Right lobe of liver (tissue), 6 donors: ENCODE results near the gene FRMPD4. TPM values are rescaled to one million over a fixed set of nuclear protein-coding genes. Genes with fewer than 3 reads are reported as not detected.

Experiments
- ATAC-seq, 4 donors: fragments of 200-7000 bp; cut with Tn5 transposase; one replicate each; pipeline ENCODE4 v1.9.1; 2020; ENCODE audit warnings: mild to moderate bottlenecking in 4 of 4, moderate library complexity in 4 of 4
- DNase-seq, 3 donors: peaks; one replicate each; pipeline ENCODE4 v3.0.0-alpha.2; 2020
- H3K27ac ChIP-seq, 3 donors: fragments of 200-600 bp; one replicate each; pipeline ENCODE4 v1.8.0; 2022
- H3K27me3 ChIP-seq, 2 donors: fragments of 200-600 bp; one replicate each; pipeline ENCODE4 v1.8.0; 2022
- H3K36me3 ChIP-seq, 4 donors: fragments of 200-600 bp; sonication (generic) in 1 of 4; one replicate each; pipeline versions ENCODE4 v1.5.1 to v1.8.0; 2017 to 2022; ENCODE audit warnings: control low read depth in 1 of 4
- H3K4me1 ChIP-seq, 4 donors: fragments of 200-600 bp; sonication (generic) in 1 of 4; one replicate each; pipeline versions ENCODE4 v1.5.1 to v1.8.0; 2017 to 2022; ENCODE audit warnings: control low read depth in 1 of 4
- H3K4me3 ChIP-seq, 3 donors: fragments of 200-600 bp; one replicate each; pipeline ENCODE4 v1.8.0; 2022
- H3K9me3 ChIP-seq, 4 donors: fragments of 200-600 bp; sonication (generic) in 1 of 4; one replicate each; pipeline versions ENCODE4 v1.5.1 to v1.8.0; 2017 to 2022; ENCODE audit warnings: control low read depth in 1 of 4
- POLR2A ChIP-seq: fragments of 450-650 bp; IDR thresholded peaks from one replicate; pipeline ENCODE4 v1.6.1; 2017; ENCODE audit warnings: antibody characterized with exemption, mild to moderate bottlenecking
- WGBS: methylation state at CpG from one replicate; pipeline ENCODE4 v1.1.6; 2018; ENCODE audit warnings: low coverage, low lambda C conversion rate; ENCODE audit not compliant: insufficient coverage; ENCODE audit errors: missing lambda C conversion rate; 5-methylcytosine and 5-hydroxymethylcytosine counted together
- intact Hi-C, 2 donors: fragments of 100-400 bp; cut with DNase I; formaldehyde crosslinking; loops; one replicate each; pipeline versions ENCODE4 v1.11.2 to v1.14.1; 2022
- total RNA-seq, 6 experiments: library from RNA; depleted of rRNA in 2 of 6; stranded (reverse); fragments of >200 nt in 2 of 6; fragmentation: NEBNext Ultra II Directional in 3 of 6; extraction: Animal tissue kit (Norgen Biotek cat#: 25700) in 3 of 6; gene quantifications; one replicate each; pipeline versions ENCODE4 v1.1.0 to v1.2.4, GENCODE V29; 2016 to 2023
- TF ChIP-seq, protein P1 (sequence below), 4 donors: fragments of 200-600 bp in 3 of 4; fragments of 450-650 bp in 1 of 4; IDR thresholded peaks; one replicate each; pipeline versions ENCODE4 v1.5.1 to v1.8.0; 2016 to 2022; ENCODE audit warnings: antibody characterized with exemption in 4 of 4, mild to moderate bottlenecking in 2 of 4
- donor health status: DM: no; HTN: yes; CAD: no.
- donor health status: DM: no; HTN: no; CAD: no.
- donor health status: DM: no; HTN: no; CAD: no.
- donor health status: DM: no; HTN: yes; CAD: no.
- donor health status: DM: no; HTN: yes; CAD: no.

The FRMPD4 gene
- total RNA-seq, 6 experiments from 2014 or later, result 0.05 to 0.12 (median 0.06) TPM; not detected in 3

DNA sequence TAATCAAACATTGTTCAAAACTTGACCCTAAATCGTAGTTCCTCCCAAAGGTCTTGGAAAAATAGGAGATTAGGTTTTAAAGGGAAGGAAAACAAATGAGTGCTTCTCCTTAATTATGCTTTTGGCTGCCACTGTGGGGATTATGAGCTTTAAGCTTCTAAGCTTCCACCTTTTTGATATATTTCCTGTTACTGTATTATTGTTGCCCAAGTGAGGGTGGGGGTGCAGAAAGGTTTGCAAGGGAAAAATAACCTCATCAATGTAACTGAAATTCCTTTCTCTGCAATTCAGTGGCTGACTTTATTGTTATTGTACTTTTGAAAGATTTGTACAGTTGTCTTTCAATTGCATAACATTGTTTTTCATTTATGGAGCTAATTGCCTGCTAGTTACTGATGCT is 285.1 kb downstream of the FRMPD4 start:
- Histone ChIP-seq H3K27ac (no peak overlapping the region), H3K9me3 (no peaks in the 10 kb centered on the region), H3K4me3 (no peak overlapping the region), H3K27me3 (peaks cover 0 to 3% of the 10 kb centered on the region in 2 donors), H3K4me1 (no peaks in the 10 kb centered on the region), H3K36me3 (no peaks in the 10 kb centered on the region)
- no peak for DNase-seq
- intact Hi-C loops, result no loop called here
- no peak for ATAC-seq
- TF ChIP-seq POLR2A, result no peak
- TF ChIP-seq, protein P1, sequence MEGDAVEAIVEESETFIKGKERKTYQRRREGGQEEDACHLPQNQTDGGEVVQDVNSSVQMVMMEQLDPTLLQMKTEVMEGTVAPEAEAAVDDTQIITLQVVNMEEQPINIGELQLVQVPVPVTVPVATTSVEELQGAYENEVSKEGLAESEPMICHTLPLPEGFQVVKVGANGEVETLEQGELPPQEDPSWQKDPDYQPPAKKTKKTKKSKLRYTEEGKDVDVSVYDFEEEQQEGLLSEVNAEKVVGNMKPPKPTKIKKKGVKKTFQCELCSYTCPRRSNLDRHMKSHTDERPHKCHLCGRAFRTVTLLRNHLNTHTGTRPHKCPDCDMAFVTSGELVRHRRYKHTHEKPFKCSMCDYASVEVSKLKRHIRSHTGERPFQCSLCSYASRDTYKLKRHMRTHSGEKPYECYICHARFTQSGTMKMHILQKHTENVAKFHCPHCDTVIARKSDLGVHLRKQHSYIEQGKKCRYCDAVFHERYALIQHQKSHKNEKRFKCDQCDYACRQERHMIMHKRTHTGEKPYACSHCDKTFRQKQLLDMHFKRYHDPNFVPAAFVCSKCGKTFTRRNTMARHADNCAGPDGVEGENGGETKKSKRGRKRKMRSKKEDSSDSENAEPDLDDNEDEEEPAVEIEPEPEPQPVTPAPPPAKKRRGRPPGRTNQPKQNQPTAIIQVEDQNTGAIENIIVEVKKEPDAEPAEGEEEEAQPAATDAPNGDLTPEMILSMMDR (IDR thresholded peaks at IDR 0.05), result no peak
- 18% methylated on average over 1 of the region's 1 CpG for WGBS

DNA sequence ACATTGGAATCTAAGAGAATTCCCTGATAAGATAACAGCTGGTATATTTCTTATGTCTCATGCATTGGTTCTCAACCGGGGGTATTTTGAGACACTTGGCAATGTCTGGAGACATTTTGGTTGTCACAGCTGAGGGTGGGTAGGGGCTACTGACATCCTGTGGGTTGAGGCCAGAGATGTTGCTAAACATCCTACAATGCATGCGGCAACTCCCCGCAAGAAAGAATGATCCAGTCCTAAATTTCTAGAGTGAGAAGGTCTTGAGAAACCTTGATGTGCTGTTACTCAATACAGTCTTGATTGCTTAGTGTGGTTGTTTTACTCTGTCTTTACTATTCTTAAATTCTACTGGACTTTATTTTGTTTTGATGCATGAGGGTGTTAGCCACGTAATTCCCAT is 287.2 kb downstream of the FRMPD4 start:
- Histone ChIP-seq H3K4me1 (no peaks in the 10 kb centered on the region), H3K27me3 (peaks cover 0 to 7% of the 10 kb centered on the region in 2 donors), H3K36me3 (no peaks in the 10 kb centered on the region), H3K9me3 (no peaks in the 10 kb centered on the region), H3K4me3 (no peak overlapping the region), H3K27ac (no peak overlapping the region)
- no peak for TF ChIP-seq POLR2A
- TF ChIP-seq, protein P1 (IDR thresholded peaks at IDR 0.05), result no peak
- WGBS, result 54% methylated on average over 3 of the region's 4 CpGs
- intact Hi-C loops, result no loop called here
- ATAC-seq, result no peak
- no peak for DNase-seq

DNA sequence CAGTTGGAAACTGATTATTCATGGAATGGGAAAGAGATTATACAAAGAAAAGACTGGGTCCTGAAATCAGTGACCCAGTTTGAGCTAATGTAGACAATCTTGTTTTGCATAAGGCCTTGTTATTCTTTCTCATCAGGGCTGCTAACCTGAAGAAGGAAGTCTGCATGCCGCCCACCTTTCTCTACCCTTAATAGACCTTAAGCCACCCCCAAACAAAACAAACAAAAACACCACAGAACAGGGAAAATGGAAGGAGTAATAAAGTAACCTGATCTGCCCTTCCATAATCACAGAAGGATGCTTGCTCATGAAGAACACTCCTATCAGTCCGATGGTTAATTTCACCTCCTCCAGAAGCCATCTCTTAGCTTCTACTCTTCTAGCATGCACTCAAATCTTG is 288.1 kb downstream of the FRMPD4 start:
- TF ChIP-seq POLR2A, result no peak
- TF ChIP-seq, protein P1 (IDR thresholded peaks at IDR 0.05), result no peak
- no peaks in the 10 kb centered on the region for H3K9me3 ChIP-seq
- peaks cover 0 to 7% of the 10 kb centered on the region in 2 donors for H3K27me3 ChIP-seq
- intact Hi-C loops, result no loop called here
- no peak overlapping the region for H3K27ac ChIP-seq
- no peaks in the 10 kb centered on the region for H3K4me1 ChIP-seq
- 53% methylated on average over 2 of the region's 2 CpGs for WGBS
- ATAC-seq (no peak), DNase-seq (no peak)
- no peaks in the 10 kb centered on the region for H3K36me3 ChIP-seq
- no peak overlapping the region for H3K4me3 ChIP-seq

DNA sequence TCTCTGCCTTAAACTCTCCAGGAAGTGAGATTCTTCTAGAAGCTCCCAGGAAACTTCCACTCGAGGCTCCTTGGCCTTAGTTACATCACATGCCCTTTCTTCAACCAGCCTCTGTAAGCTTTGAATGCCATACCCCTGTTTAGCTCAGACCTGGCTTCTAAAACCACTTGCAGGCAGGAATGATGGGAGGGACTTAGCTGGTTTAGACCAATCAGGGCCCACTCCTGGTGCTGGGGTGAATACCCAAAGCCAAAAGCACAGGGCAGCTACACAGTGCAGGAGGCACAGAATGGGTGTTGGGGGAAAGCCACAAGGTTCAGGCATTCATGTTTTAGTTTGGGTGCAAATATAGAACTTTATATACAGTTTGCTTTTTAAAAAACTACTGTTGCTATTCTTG is 296.2 kb downstream of the FRMPD4 start:
- H3K27me3 ChIP-seq, result no peaks in the 10 kb centered on the region
- WGBS, result 10% methylated on average over 1 of the region's 1 CpG
- no peak overlapping the region for H3K27ac ChIP-seq
- H3K9me3 ChIP-seq, result no peaks in the 10 kb centered on the region
- intact Hi-C loops, result no loop called here
- no peak for ATAC-seq
- no peaks in the 10 kb centered on the region for H3K36me3 ChIP-seq
- no peak for TF ChIP-seq POLR2A
- TF ChIP-seq, protein P1 (IDR thresholded peaks at IDR 0.05), result no peak
- H3K4me1 ChIP-seq, result no peaks in the 10 kb centered on the region
- DNase-seq, result no peak
- no peak overlapping the region for H3K4me3 ChIP-seq

DNA sequence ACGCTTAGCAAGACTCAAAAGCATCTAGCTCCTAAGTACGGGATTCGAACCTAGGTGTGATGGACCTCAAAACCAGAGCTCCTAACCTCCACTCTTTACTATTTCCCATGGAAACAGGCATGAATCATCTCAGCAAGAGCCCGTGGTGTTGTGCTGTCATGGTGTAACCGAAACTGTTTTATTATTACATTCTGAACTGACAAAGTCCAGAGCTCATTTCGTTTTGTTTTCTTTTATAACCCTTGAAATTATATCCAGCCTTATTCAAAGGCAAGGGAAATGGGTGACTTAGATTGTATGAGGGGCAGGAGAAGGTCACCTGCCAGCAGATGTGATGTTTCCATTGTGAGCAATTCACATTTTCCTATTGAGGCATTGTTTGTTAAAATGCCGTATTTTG is 301.1 kb downstream of the FRMPD4 start:
- Histone ChIP-seq H3K9me3 (no peaks in the 10 kb centered on the region), H3K4me1 (no peaks in the 10 kb centered on the region), H3K27ac (no peak overlapping the region), H3K27me3 (no peaks in the 10 kb centered on the region), H3K36me3 (no peaks in the 10 kb centered on the region), H3K4me3 (no peak overlapping the region)
- no peak for TF ChIP-seq POLR2A
- TF ChIP-seq, protein P1 (IDR thresholded peaks at IDR 0.05), result no peak
- DNase-seq (no peak), ATAC-seq (no peak)
- 48% methylated on average over 7 of the region's 7 CpGs for WGBS
- intact Hi-C loops, result no loop called here
